SHP77 treated with DMSO at 0.1 percent for 48 hours (cell line): Measurements from ENCODE around the gene ZBTB2.
A peak's percentile ranks its signal among the peaks of the same experiment; 100 is the strongest.
"Not testable (repeated sequence)": the region's sequence is repeated elsewhere in the genome, so short reads cannot be mapped to it uniquely, and the experiment has no call there.

ENCODE experiments used
- DNase-seq: peaks from one replicate; lab custom pipeline; 2025; lab: John Stamatoyannopoulos, UW

Gene ZBTB2

DNA sequence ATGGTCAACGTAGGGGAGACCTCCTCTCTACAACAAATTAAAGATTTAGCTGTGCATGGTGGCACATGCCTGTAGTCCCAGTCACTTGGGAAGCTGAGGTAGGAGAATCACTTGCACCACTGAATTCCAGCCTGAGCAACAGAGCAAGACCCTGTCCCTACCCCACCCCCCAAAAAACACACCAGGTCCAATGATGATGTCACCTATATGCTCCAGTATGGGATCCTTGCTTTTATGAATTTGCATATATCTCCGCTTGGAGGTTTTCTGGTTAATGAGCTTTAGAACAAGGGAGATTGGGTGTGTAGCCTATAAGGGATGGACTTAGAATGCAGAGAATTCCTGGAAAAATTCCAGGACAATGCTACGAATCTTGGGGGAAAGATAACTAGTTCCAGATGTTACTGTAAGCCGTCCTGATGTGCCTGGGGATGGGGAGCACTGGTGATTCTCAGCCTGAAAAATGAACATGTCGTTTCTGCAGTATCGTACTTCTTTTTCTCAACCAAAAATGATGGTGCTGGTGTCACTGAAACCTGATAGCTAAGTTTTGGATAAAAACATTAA lies 61.1 kb downstream of the ZBTB2 start:
- DNase-seq: no peak

DNA sequence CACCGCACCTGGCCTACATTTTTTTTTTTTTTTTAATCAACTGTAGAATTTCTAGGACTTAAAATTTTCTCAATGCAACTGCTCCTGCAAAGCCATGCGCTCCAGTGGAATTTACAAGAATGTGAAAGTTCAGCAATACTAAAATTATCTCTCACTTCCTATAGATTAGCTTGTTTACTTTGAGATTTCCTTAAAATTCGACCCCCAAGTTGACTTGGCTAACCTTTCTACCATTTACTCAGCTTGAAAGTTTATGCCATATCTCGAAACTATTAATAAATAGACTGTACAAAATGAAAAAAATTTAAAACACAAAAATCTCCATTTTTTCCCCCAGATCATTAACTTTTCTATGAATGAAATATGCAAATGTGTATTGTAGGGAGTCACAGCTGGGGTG lies 64.3 kb downstream of the ZBTB2 start:
- no peak for DNase-seq

DNA sequence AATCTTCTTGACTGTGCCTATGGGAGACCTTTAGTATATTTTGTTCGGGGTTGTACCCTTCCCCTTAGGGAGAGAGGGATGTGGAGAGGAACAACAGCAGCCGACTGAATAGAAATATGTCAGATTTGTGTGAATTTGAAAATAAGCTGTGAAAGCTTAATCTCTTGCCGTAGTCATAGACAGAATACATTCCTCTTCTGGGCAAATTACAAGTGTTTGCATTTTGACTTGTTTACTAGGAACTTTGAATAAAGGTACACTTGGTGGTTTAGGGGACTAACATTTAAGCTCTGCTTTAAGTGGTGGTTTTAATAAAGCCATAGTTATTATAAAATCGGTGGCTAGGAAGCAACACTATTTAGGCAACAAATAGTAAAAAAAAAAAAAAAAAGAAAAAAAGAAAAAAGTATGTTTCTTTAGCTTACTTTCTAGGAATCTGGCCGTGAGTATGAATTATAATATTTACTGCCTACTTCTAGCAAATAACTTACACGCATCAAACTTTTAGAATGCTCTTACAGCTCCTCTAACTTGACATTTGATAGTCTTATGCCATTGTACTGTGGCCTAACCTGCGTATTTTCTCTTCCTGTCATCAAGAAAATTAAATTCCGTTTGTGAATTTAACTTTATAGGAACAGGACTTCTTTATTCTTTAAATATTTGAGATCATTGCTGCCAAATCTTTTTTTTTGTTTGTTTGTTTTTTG lies 65.1 kb downstream of the ZBTB2 start:
- no peak for DNase-seq

- DNase-seq: no peak
Observed at GRCh38 chr6:151325075-151326050, 66.0 kb downstream of the ZBTB2 start.

DNA sequence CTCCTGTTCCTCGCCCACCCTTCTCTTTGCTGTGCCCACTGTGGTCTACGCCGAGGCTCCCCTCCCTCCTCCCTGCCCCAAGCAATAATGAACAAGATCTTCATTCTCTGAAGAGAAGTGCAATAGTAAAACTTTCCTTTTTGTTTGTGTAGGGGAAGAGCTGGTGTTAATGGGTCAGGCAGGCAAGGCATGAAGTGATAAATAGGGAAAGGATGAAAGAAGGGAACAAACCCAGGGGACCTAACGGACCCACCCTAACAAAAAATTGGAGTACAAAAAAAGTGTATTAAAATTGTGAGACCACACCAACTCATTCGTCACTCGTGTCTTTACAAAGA lies 66.9 kb downstream of the ZBTB2 start:
- DNase-seq: no peak

- peak; percentile 68 for DNase-seq
Observed at GRCh38 chr6:151323791-151324487, 67.4 kb downstream of the ZBTB2 start.

GRCh38 chr6:151322570-151322969 lies 68.8 kb downstream of the ZBTB2 start:
- DNase-seq: no peak

- no peak for DNase-seq
Observed at GRCh38 chr6:151321438-151321837, 69.9 kb downstream of the ZBTB2 start.

DNA sequence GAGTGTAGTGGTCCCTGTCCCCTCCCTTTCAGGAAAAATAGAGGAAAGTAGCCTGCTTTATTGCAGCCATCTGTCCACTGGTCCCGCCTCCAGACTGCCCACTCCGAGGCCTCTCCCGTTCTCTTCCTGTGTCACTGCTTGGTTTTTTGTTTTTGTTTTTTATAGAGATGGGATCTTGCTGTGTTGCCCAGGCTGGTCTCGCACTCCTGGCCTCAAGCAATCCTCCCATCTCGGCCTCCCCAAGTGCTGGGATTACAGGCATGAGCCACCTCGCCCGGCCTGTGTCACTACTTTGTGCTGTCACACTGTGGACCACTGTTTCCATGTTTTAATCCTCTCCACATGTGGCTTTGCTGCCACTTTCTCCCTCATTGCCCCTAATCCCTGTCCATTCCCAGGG lies 71.2 kb downstream of the ZBTB2 start:
- no peak for DNase-seq

GRCh38 chr6:151317995-151318365 lies 73.4 kb downstream of the ZBTB2 start:
- no peak for DNase-seq

- DNase-seq: no peak
Observed at GRCh38 chr6:151317103-151317994, 74.0 kb downstream of the ZBTB2 start.

DNA sequence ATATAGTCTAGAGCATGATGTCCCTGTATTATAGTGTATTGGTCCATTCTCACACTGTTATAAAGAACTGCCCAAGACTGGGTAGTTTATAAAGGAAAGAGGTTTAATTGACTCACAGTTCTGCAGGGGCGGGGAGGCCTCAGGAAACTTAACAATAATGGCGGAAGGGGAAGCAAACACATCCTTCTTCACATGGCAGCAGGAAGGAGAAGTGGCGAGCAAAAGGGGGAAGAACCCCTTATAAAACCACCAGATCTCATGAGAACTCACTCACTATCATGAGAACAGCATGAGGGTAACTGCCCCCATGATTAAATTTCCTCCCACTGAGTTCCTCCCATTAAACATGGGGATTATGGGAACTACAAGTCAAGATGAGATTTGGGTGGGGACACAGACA lies 75.7 kb downstream of the ZBTB2 start:
- not testable (repeated sequence) for DNase-seq
